ENCODE results near the gene CAMK2D.

Gene CAMK2D

GRCh38 chr4:113435893-113436292, 325.6 kb downstream of the CAMK2D start:
- Histone ChIP-seq H3K79me2 (ENCODE audit: low read length) (no peaks in the 10 kb centered on the region), H3K9me3 (replicated peaks; ENCODE audit: insufficient read depth, low read length) (no peaks in the 10 kb centered on the region), H3K4me1 (ENCODE audit: low read length) (no peaks in the 10 kb centered on the region), H3K27ac (ENCODE audit: low read length) (no peak overlapping the region), H3K9ac (ENCODE audit: low read length) (no peak overlapping the region), H3K27me3 (replicated peaks; ENCODE audit: insufficient read depth, low read length) (no peaks in the 10 kb centered on the region), H2AFZ (ENCODE audit: low read length) (no peak overlapping the region), H3K36me3 (replicated peaks; ENCODE audit: insufficient read depth, low read length) (no peaks in the 10 kb centered on the region), H4K20me1 (ENCODE audit: insufficient read depth, low read length) (no peaks in the 10 kb centered on the region), H3K4me3 (ENCODE audit: low read length) (no peak overlapping the region), H3K4me2 (ENCODE audit: low read depth, low read length) (no peak overlapping the region), H3K9me2 (replicated peaks; ENCODE audit: insufficient read depth, low read length) (no peaks in the 10 kb centered on the region), H3F3A (ENCODE audit: insufficient read depth, low read length) (no peaks in the 10 kb centered on the region)
- TF ChIP-seq CTCF (IDR thresholded peaks at IDR 0.05; ENCODE audit: low read length): no peak
- TF ChIP-seq EZH2phosphoT487 (IDR thresholded peaks at IDR 0.05; ENCODE audit: low read length): no peak
- TF ChIP-seq EZH2 (optimal IDR thresholded peaks at IDR 0.05; ENCODE audit: low read depth, low read length): no peak
- DNase-seq: no peak

- H3K9ac ChIP-seq (ENCODE audit: low read length): no peak overlapping the region
Measured at GRCh38 chr4:113434247-113434587, 327.3 kb downstream of the CAMK2D start.

GRCh38 chr4:113433536-113434246, 327.8 kb downstream of the CAMK2D start:
- Histone ChIP-seq H3K9me3 (replicated peaks; ENCODE audit: insufficient read depth, low read length) (no peaks in the 10 kb centered on the region), H3K4me2 (ENCODE audit: low read depth, low read length) (no peak overlapping the region), H3K9me2 (replicated peaks; ENCODE audit: insufficient read depth, low read length) (no peaks in the 10 kb centered on the region), H4K20me1 (ENCODE audit: insufficient read depth, low read length) (no peaks in the 10 kb centered on the region), H3K9ac (ENCODE audit: low read length) (no peak overlapping the region), H3K4me3 (ENCODE audit: low read length) (no peak overlapping the region), H3K79me2 (ENCODE audit: low read length) (no peaks in the 10 kb centered on the region), H3K27me3 (replicated peaks; ENCODE audit: insufficient read depth, low read length) (no peaks in the 10 kb centered on the region), H2AFZ (ENCODE audit: low read length) (no peak overlapping the region), H3K27ac (ENCODE audit: low read length) (no peak overlapping the region), H3K36me3 (replicated peaks; ENCODE audit: insufficient read depth, low read length) (no peaks in the 10 kb centered on the region), H3F3A (ENCODE audit: insufficient read depth, low read length) (no peaks in the 10 kb centered on the region), H3K4me1 (ENCODE audit: low read length) (no peaks in the 10 kb centered on the region)
- DNase-seq: no peak
- TF ChIP-seq EZH2 (optimal IDR thresholded peaks at IDR 0.05; ENCODE audit: low read depth, low read length) (no peak), CTCF (IDR thresholded peaks at IDR 0.05; ENCODE audit: low read length) (no peak), EZH2phosphoT487 (IDR thresholded peaks at IDR 0.05; ENCODE audit: low read length) (no peak)

More at GRCh38 chr4:113434247-113434587, 327.3 kb downstream of the CAMK2D start:
- no peaks in the 10 kb centered on the region for H3K9me2 ChIP-seq (replicated peaks; ENCODE audit: insufficient read depth, low read length)
- no peaks in the 10 kb centered on the region for H3K36me3 ChIP-seq (replicated peaks; ENCODE audit: insufficient read depth, low read length)
- H3K4me2 ChIP-seq (ENCODE audit: low read depth, low read length): no peak overlapping the region
- no peaks in the 10 kb centered on the region for H3F3A ChIP-seq (ENCODE audit: insufficient read depth, low read length)
- H3K27ac ChIP-seq (ENCODE audit: low read length): no peak overlapping the region
- TF ChIP-seq EZH2 (optimal IDR thresholded peaks at IDR 0.05; ENCODE audit: low read depth, low read length): no peak
- no peak for TF ChIP-seq EZH2phosphoT487 (IDR thresholded peaks at IDR 0.05; ENCODE audit: low read length)
- TF ChIP-seq CTCF (IDR thresholded peaks at IDR 0.05; ENCODE audit: low read length): no peak
- H3K4me1 ChIP-seq (ENCODE audit: low read length): no peaks in the 10 kb centered on the region
- H2AFZ ChIP-seq (ENCODE audit: low read length): no peak overlapping the region
- no peaks in the 10 kb centered on the region for H4K20me1 ChIP-seq (ENCODE audit: insufficient read depth, low read length)
- no peak for DNase-seq
- H3K4me3 ChIP-seq (ENCODE audit: low read length): no peak overlapping the region
- no peaks in the 10 kb centered on the region for H3K79me2 ChIP-seq (ENCODE audit: low read length)
- no peaks in the 10 kb centered on the region for H3K27me3 ChIP-seq (replicated peaks; ENCODE audit: insufficient read depth, low read length)
- no peaks in the 10 kb centered on the region for H3K9me3 ChIP-seq (replicated peaks; ENCODE audit: insufficient read depth, low read length)
